K562 (cell line): Measurements from ENCODE around the gene MLIP. TPM values are rescaled to one million over a fixed set of nuclear protein-coding genes. Genes with fewer than 3 reads are reported as not detected.

Experiments used
- ATAC-seq: fragments of 200-7000 bp; cut with Tn5 transposase; 3 replicates; pipeline ENCODE4 v1.9.1; 2020; ENCODE audit warnings: moderate library complexity
- BruUV-seq: library from RNA; stranded (reverse); fragments of 400-500 nt; replicated peaks from 2 replicates; lab custom pipeline; 2021; lab: Mats Ljungman, UMichigan
- CTCF ChIA-PET: fragments of 300-600 bp; formaldehyde crosslinking; extraction: SDS; loops from one replicate; lab custom pipeline; 2021; ENCODE audit warnings: low intra/inter-chr PET ratio; lab: Yijun Ruan, JAX
- POLR2A ChIA-PET: fragments of 300-600, 350-650 bp; sonication (Branson Sonifier 250); formaldehyde crosslinking; extraction: SDS; loops from one replicate; lab custom pipeline; 2021; ENCODE audit warnings: antibody characterized with exemption, inconsistent platforms; lab: Yijun Ruan, JAX
- DNase-seq, 4 experiments: peaks; one replicate each; pipeline versions ENCODE4 v3.0.0 to v3.0.0-alpha.2; 2011 to 2018; ENCODE audit warnings: low spot score in 3 of 4, mixed read lengths in 3 of 4; ENCODE audit errors: extremely low read depth in 1 of 4
- FAIRE-seq: peaks from 2 replicates; lab custom pipeline; 2011; peaks lifted over from hg19 to GRCh38; lab: Jason Lieb, UNC
- H2AFZ ChIP-seq: 2 replicates; pipeline ENCODE4 v1.6.0; 2011; ENCODE audit warnings: low read depth, low read length, control low read depth, inconsistent platforms
- H3K27ac ChIP-seq: fragments of 200-600 bp; 3 replicates; pipeline ENCODE4 v1.8.0; 2011; ENCODE audit warnings: low read depth, mild to moderate bottlenecking, control low read depth, inconsistent platforms, low read length, moderate library complexity, mixed read lengths; ENCODE audit errors: extremely low read depth
- H3K27me3 ChIP-seq, 2 experiments: fragments of 300-600 bp in 1 of 2; 2 replicates in 1 of 2; 3 replicates in 1 of 2; pipeline versions ENCODE4 v1.6.0 to v1.8.0; 2011; ENCODE audit warnings: inconsistent platforms in 2 of 2, low read length in 2 of 2, mild to moderate bottlenecking in 1 of 2, mixed read lengths in 1 of 2, moderate library complexity in 1 of 2; ENCODE audit not compliant: control insufficient read depth in 2 of 2, insufficient read depth in 2 of 2
- H3K36me3 ChIP-seq: fragments of 300-600 bp; 3 replicates; pipeline ENCODE4 v1.8.0; 2011; ENCODE audit warnings: mild to moderate bottlenecking, low read length, inconsistent platforms; ENCODE audit not compliant: control insufficient read depth, insufficient read depth
- H3K4me1 ChIP-seq, 2 experiments: fragments of 200-600 bp in 1 of 2; replicated peaks in 1 of 2; 2 replicates in 1 of 2; 3 replicates in 1 of 2; pipeline versions ENCODE4 v1.5.1 to v1.8.0; 2011; ENCODE audit warnings: inconsistent platforms in 2 of 2, low read length in 2 of 2, mild to moderate bottlenecking in 1 of 2, mixed read lengths in 1 of 2, moderate library complexity in 1 of 2; ENCODE audit not compliant: control insufficient read depth in 2 of 2, insufficient read depth in 2 of 2
- H3K4me2 ChIP-seq: 2 replicates; pipeline ENCODE4 v1.6.1; 2011; ENCODE audit warnings: low read length, control low read depth, inconsistent platforms, mixed read lengths; ENCODE audit not compliant: insufficient read depth
- H3K4me3 ChIP-seq: fragments of 200-600 bp; sonication (generic), shearing (Covaris generic); 2 replicates; pipeline ENCODE4 v1.5.1; 2016; ENCODE audit warnings: control low read depth, inconsistent platforms
- H3K79me2 ChIP-seq: fragments of 200-600 bp; 3 replicates; pipeline ENCODE4 v1.8.0; 2011; ENCODE audit warnings: low read length, inconsistent platforms; ENCODE audit not compliant: control insufficient read depth, insufficient read depth
- H3K9ac ChIP-seq, 2 experiments: 2 replicates each; pipeline versions ENCODE4 v1.6.0 to v1.6.1; 2011; ENCODE audit warnings: low read depth in 2 of 2, low read length in 2 of 2, control low read depth in 1 of 2, inconsistent platforms in 1 of 2, mild to moderate bottlenecking in 1 of 2, mixed read lengths in 1 of 2; ENCODE audit not compliant: insufficient read depth in 1 of 2
- H3K9me1 ChIP-seq: one replicate; pipeline ENCODE4 v1.6.0; 2011; ENCODE audit warnings: inconsistent platforms, mild to moderate bottlenecking, low read length, moderate library complexity; ENCODE audit not compliant: control insufficient read depth, insufficient read depth
- H3K9me3 ChIP-seq: replicated peaks from 2 replicates; pipeline ENCODE4 v1.5.1; 2011; ENCODE audit warnings: low read depth, low read length, inconsistent platforms; ENCODE audit not compliant: control insufficient read depth, insufficient read depth
- H4K20me1 ChIP-seq: replicated peaks from 2 replicates; pipeline ENCODE4 v1.6.1; 2011; ENCODE audit warnings: low read length, inconsistent platforms, mixed read lengths; ENCODE audit not compliant: control insufficient read depth, insufficient read depth
- ARNT ChIP-seq, 2 experiments: fragments of 450-650 bp; IDR thresholded peaks; 2 replicates each; pipeline ENCODE4 v1.6.1; 2016; ENCODE audit warnings: mild to moderate bottlenecking in 1 of 2
- BCOR ChIP-seq: fragments of 450-650 bp; IDR thresholded peaks from 2 replicates; pipeline ENCODE4 v1.6.1; 2016
- BHLHE40 ChIP-seq: IDR thresholded peaks from 2 replicates; pipeline ENCODE4 v1.6.1; 2011; ENCODE audit warnings: low read length, improper control_type of control experiment
- C11orf30 ChIP-seq: fragments of 450-650 bp; IDR thresholded peaks from 2 replicates; pipeline ENCODE4 v1.6.1; 2016; ENCODE audit warnings: low read depth, mild to moderate bottlenecking
- CBX2 ChIP-seq: fragments of 200-600 bp; sonication (generic); IDR thresholded peaks from one replicate; pipeline ENCODE4 v1.6.1; 2012; ENCODE audit warnings: mild to moderate bottlenecking, low read length, inconsistent platforms; ENCODE audit not compliant: insufficient read depth, poor library complexity, severe bottlenecking
- CBX5 ChIP-seq: IDR thresholded peaks from 2 replicates; pipeline ENCODE4 v1.6.1; 2014; ENCODE audit warnings: low read depth, borderline replicate concordance
- ELF4 ChIP-seq: fragments of 450-650 bp; formaldehyde crosslinking; IDR thresholded peaks from 2 replicates; pipeline ENCODE4 v1.4.0; 2022; ENCODE audit warnings: missing genetic modification characterization
- HMBOX1 ChIP-seq: sonication (generic); IDR thresholded peaks from 2 replicates; pipeline ENCODE4 v1.6.1; 2016
- IRF2 ChIP-seq: sonication (generic); formaldehyde crosslinking; IDR thresholded peaks from 2 replicates; pipeline ENCODE4 v1.8.1; 2022; ENCODE audit warnings: mild to moderate bottlenecking, missing genetic modification reagents
- MAFK ChIP-seq: IDR thresholded peaks from 2 replicates; pipeline ENCODE4 v1.6.1; 2011; ENCODE audit warnings: low read length, improper control_type of control experiment
- MYNN ChIP-seq, 2 experiments: sonication (generic); formaldehyde crosslinking in 1 of 2; IDR thresholded peaks; 2 replicates each; pipeline versions ENCODE4 v1.5.0 to v1.6.1; 2016 to 2020; ENCODE audit warnings: antibody characterized with exemption in 1 of 2, missing genetic modification reagents in 1 of 2
- PBX2 ChIP-seq, 2 experiments: IDR thresholded peaks in 1 of 2; conservative IDR thresholded peaks in 1 of 2; 2 replicates each; pipeline ENCODE4 v1.6.1; 2016; ENCODE audit warnings: low read depth in 2 of 2, mild to moderate bottlenecking in 1 of 2, missing compliant biosample characterization in 1 of 2, missing genetic modification characterization in 1 of 2, moderate library complexity in 1 of 2
- PURB ChIP-seq: sonication (generic); formaldehyde crosslinking; IDR thresholded peaks from 2 replicates; pipeline ENCODE4 v1.9.0; 2021; ENCODE audit warnings: low read depth, mild to moderate bottlenecking, missing genetic modification reagents
- ZNF316 ChIP-seq: fragments of 450-650 bp; IDR thresholded peaks from 2 replicates; pipeline ENCODE4 v1.6.1; 2016
- ZNF551 ChIP-seq: fragments of 250-450 bp; sonication (Bioruptor Pico); IDR thresholded peaks from 2 replicates; pipeline ENCODE4 v1.5.0; 2021; ENCODE audit warnings: mild to moderate bottlenecking, moderate library complexity
- ZNF764 ChIP-seq: fragments of 250-450 bp; sonication (Bioruptor Pico); IDR thresholded peaks from 2 replicates; pipeline ENCODE4 v1.4.0; 2020; ENCODE audit warnings: low read depth, mild to moderate bottlenecking, moderate library complexity
- WGBS: fragments of 100-300 bp; shearing (Covaris generic); methylation state at CpG from one replicate; pipeline ENCODE4 v1.1.6; 2016; ENCODE audit warnings: low coverage, mixed read lengths; ENCODE audit not compliant: insufficient coverage; ENCODE audit errors: missing lambda C conversion rate; 5-methylcytosine and 5-hydroxymethylcytosine counted together
- in situ Hi-C: fragments of 300-500 bp; cut with MboI; formaldehyde crosslinking; loops from 4 replicates; pipeline ENCODE4 v1.15.0; 2018; ENCODE audit warnings: inconsistent platforms, mixed read lengths
- intact Hi-C: fragments of 100-400 bp; cut with micrococcal nuclease; formaldehyde crosslinking; loops from 2 replicates; pipeline ENCODE4 v1.14.2; 2022
- polyA plus RNA-seq, 8 experiments: library from polyadenylated mRNA; depleted of rRNA in 4 of 8; stranded (reverse) in 5 of 8; unstranded in 3 of 8; fragments of >200 nt; fragmentation: Nextera tagmentation in 2 of 8; fragmentation: Illumina TruSeq in 1 of 8; extraction: Ambion mirVana in 2 of 8; extraction: Trizol in 1 of 8; gene quantifications; 2 replicates each; pipeline versions ENCODE4 v1.2.1 to v1.2.3, GENCODE V29; 2011 to 2014; ENCODE audit warnings: inconsistent platforms in 1 of 8, missing spikeins in 1 of 8
- total RNA-seq, 7 experiments: library from RNA; depleted of rRNA in 6 of 7; stranded (reverse); fragments of >200 nt in 6 of 7; fragmentation: Illumina TruSeq in 2 of 7; extraction: Trizol in 2 of 7; gene quantifications; 2 replicates each; pipeline versions ENCODE4 v1.2.1 to v1.2.3, GENCODE V29; 2011 to 2021; ENCODE audit warnings: low replicate concordance in 1 of 7
- TF ChIP-seq, protein P1 (sequence below): fragments of 450-650 bp; IDR thresholded peaks from 2 replicates; pipeline ENCODE4 v1.7.1; 2018; ENCODE audit warnings: mild to moderate bottlenecking, low read depth; ENCODE audit not compliant: partially characterized antibody

The MLIP gene
- total and polyA plus RNA-seq, 9 of the 15 experiments (the other 6 are each of a cell fraction or from before 2014, with no cell fraction given), result not detected

GRCh38 chr6:54102238-54102637, 9.0 kb upstream of the MLIP start (continued):
- no peak for TF ChIP-seq CBX5

DNA sequence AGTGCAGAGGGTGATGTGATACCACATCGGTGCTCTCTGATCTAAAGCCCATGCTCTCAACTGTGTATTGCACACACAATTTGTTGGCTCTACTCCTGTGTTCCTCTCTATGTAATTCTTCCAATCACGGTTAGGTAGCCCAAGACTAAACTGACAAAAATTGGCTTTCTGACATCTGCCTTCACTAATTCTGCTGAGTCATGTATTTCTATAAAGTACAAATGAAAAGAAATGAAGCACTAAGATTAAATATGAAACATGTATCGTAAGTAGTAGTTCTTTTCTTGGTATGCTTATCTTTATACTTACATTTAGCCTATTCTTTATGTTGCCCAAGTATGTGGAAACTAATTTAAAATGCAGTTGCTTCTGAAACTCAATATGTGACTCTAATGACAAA, 7.7 kb upstream of the MLIP start:
- no peak overlapping the region for H3K4me3 ChIP-seq
- H4K20me1 ChIP-seq, result no peaks in the 10 kb centered on the region
- H3K27me3 ChIP-seq, result no peaks in the 10 kb centered on the region
- no peaks in the 10 kb centered on the region for H3K36me3 ChIP-seq
- ATAC-seq (no peak), DNase-seq (no peak), FAIRE-seq (no peak)
- H3K4me1 ChIP-seq, result no peaks in the 10 kb centered on the region
- H2AFZ ChIP-seq, result no peak overlapping the region
- intact Hi-C loops (no loop called here), in situ Hi-C loops (no loop called here)
- H3K4me2 ChIP-seq, result no peak overlapping the region
- H3K9me1 ChIP-seq, result no peaks in the 10 kb centered on the region
- no peaks in the 10 kb centered on the region for H3K79me2 ChIP-seq
- BruUV-seq, result no TSS peak
- ChIA-PET POLR2A (no interaction called here), CTCF (no interaction called here)
- WGBS, result 3% methylated on average over 3 of the region's 3 CpGs
- no peaks in the 10 kb centered on the region for H3K9me3 ChIP-seq
- no peak overlapping the region for H3K9ac ChIP-seq
- H3K27ac ChIP-seq, result no peak overlapping the region
- TF ChIP-seq HMBOX1, result no peak
- TF ChIP-seq IRF2 (CRISPR knock-in tag), result no peak
- no peak for TF ChIP-seq ZNF764 (CRISPR knock-in tag)
- TF ChIP-seq ELF4, result no peak
- TF ChIP-seq, protein P1, sequence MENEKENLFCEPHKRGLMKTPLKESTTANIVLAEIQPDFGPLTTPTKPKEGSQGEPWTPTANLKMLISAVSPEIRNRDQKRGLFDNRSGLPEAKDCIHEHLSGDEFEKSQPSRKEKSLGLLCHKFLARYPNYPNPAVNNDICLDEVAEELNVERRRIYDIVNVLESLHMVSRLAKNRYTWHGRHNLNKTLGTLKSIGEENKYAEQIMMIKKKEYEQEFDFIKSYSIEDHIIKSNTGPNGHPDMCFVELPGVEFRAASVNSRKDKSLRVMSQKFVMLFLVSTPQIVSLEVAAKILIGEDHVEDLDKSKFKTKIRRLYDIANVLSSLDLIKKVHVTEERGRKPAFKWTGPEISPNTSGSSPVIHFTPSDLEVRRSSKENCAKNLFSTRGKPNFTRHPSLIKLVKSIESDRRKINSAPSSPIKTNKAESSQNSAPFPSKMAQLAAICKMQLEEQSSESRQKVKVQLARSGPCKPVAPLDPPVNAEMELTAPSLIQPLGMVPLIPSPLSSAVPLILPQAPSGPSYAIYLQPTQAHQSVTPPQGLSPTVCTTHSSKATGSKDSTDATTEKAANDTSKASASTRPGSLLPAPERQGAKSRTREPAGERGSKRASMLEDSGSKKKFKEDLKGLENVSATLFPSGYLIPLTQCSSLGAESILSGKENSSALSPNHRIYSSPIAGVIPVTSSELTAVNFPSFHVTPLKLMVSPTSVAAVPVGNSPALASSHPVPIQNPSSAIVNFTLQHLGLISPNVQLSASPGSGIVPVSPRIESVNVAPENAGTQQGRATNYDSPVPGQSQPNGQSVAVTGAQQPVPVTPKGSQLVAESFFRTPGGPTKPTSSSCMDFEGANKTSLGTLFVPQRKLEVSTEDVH, result no peak
- no peak for TF ChIP-seq CBX2
- no peak for TF ChIP-seq MYNN (IDR thresholded peaks at IDR 0.05)
- no peak for TF ChIP-seq MYNN (CRISPR knock-in tag; IDR thresholded peaks at IDR 0.05)
- TF ChIP-seq C11orf30, result peak; percentile 54; the same call in 1 of the 2 replicates
- TF ChIP-seq ZNF551 (CRISPR knock-in tag), result no peak
- no peak for TF ChIP-seq BCOR
- peak; percentile 89 for TF ChIP-seq MAFK
- peak; percentile 75 for TF ChIP-seq ZNF316
- TF ChIP-seq BHLHE40, result no peak
- TF ChIP-seq PBX2 (CRISPR knock-in tag; IDR thresholded peaks at IDR 0.05; ENCODE audit: low read depth), result no peak
- no peak for TF ChIP-seq PBX2 (tag; conservative IDR thresholded peaks at IDR 0.05; ENCODE audit: low read depth)
- TF ChIP-seq ARNT (IDR thresholded peaks at IDR 0.05), result no peak
- TF ChIP-seq PURB (CRISPR knock-in tag), result no peak
